SK-N-SH (cell line): Measurements from ENCODE around the gene CAMSAP1. TPM values are rescaled to one million over a fixed set of nuclear protein-coding genes. Genes with fewer than 3 reads are reported as not detected.

Experiments
- CTCF ChIA-PET: fragments of 300-600, 350-600 bp; formaldehyde crosslinking; extraction: SDS; loops from one replicate; lab custom pipeline; 2021; lab: Yijun Ruan, JAX
- POLR2A ChIA-PET: fragments of 350-600 bp; sonication (Branson Sonifier 250); formaldehyde crosslinking; extraction: SDS; loops from one replicate; lab custom pipeline; 2020; ENCODE audit warnings: antibody characterized with exemption, inconsistent platforms; lab: Yijun Ruan, JAX
- DNase-seq: peaks from one replicate; pipeline ENCODE4 v3.0.0; 2012
- H2AFZ ChIP-seq: fragments of 200-600 bp; sonication (generic); 2 replicates; pipeline ENCODE4 v1.8.1; 2016; ENCODE audit warnings: antibody characterized with exemption, mild to moderate bottlenecking, low read depth
- H3F3A ChIP-seq: fragments of 200-600 bp; sonication (generic); replicated peaks from 2 replicates; pipeline ENCODE3; 2016; ENCODE audit warnings: antibody characterized with exemption, mild to moderate bottlenecking; ENCODE audit not compliant: insufficient read depth
- H3K27ac ChIP-seq, 2 experiments: fragments of 200-500 bp in 1 of 2; fragments of 200-600 bp in 1 of 2; sonication (Bioruptor generic) in 1 of 2; sonication (generic), shearing (Covaris generic) in 1 of 2; 2 replicates each; pipeline versions ENCODE4 v1.5.1 to v1.6.1; 2014 to 2016; ENCODE audit warnings: low read depth in 2 of 2, inconsistent platforms in 1 of 2, low read length in 1 of 2, mild to moderate bottlenecking in 1 of 2, mixed read lengths in 1 of 2
- H3K27me3 ChIP-seq: fragments of 200-600 bp; sonication (generic), shearing (Covaris generic); 2 replicates; pipeline ENCODE4 v1.6.1; 2016; ENCODE audit warnings: mixed run types; ENCODE audit not compliant: insufficient read depth
- H3K36me3 ChIP-seq, 2 experiments: fragments of 200-500 bp in 1 of 2; fragments of 200-600 bp in 1 of 2; sonication (Bioruptor generic) in 1 of 2; sonication (generic) in 1 of 2; replicated peaks in 1 of 2; 2 replicates each; pipeline versions ENCODE3 to v1.5.1; 2014 to 2016; ENCODE audit warnings: low read length in 1 of 2, mild to moderate bottlenecking in 1 of 2; ENCODE audit not compliant: insufficient read depth in 2 of 2, control insufficient read depth in 1 of 2
- H3K4me1 ChIP-seq, 2 experiments: fragments of 200-500 bp in 1 of 2; fragments of 200-600 bp in 1 of 2; sonication (Bioruptor generic) in 1 of 2; sonication (generic), shearing (Covaris generic) in 1 of 2; 2 replicates each; pipeline versions ENCODE4 v1.5.1 to v1.6.1; 2014 to 2016; ENCODE audit warnings: low read depth in 1 of 2, low read length in 1 of 2, mixed run types in 1 of 2; ENCODE audit not compliant: insufficient read depth in 2 of 2, control insufficient read depth in 1 of 2
- H3K4me2 ChIP-seq: fragments of 200-600 bp; sonication (generic), shearing (Covaris generic); 2 replicates; pipeline ENCODE4 v1.6.1; 2017; ENCODE audit warnings: mixed run types
- H3K4me3 ChIP-seq, 2 experiments: fragments of 200-500 bp in 1 of 2; fragments of 200-600 bp in 1 of 2; sonication (Bioruptor generic) in 1 of 2; sonication (generic), shearing (Covaris generic) in 1 of 2; 2 replicates each; pipeline versions ENCODE4 v1.5.1 to v1.8.1; 2014 to 2016; ENCODE audit warnings: low read depth in 2 of 2, inconsistent platforms in 1 of 2, low read length in 1 of 2, mild to moderate bottlenecking in 1 of 2, mixed read lengths in 1 of 2, moderate library complexity in 1 of 2
- H3K79me2 ChIP-seq: fragments of 200-600 bp; sonication (generic); 2 replicates; pipeline ENCODE4 v1.8.1; 2017; ENCODE audit warnings: mild to moderate bottlenecking; ENCODE audit not compliant: insufficient read depth
- H3K9ac ChIP-seq: fragments of 200-600 bp; sonication (generic); 2 replicates; pipeline ENCODE4 v1.6.1; 2017; ENCODE audit warnings: mixed run types
- H3K9me2 ChIP-seq: fragments of 200-600 bp; sonication (generic); 2 replicates; pipeline ENCODE4 v1.6.1; 2017; ENCODE audit warnings: mixed run types
- H3K9me3 ChIP-seq: fragments of 200-600 bp; sonication (generic); 2 replicates; pipeline ENCODE4 v1.6.1; 2017; ENCODE audit warnings: mixed run types, mild to moderate bottlenecking, moderate library complexity
- H4K20me1 ChIP-seq: fragments of 200-600 bp; sonication (generic); 2 replicates; pipeline ENCODE4 v1.6.1; 2017; ENCODE audit warnings: mild to moderate bottlenecking, mixed run types; ENCODE audit not compliant: insufficient read depth
- EP300 ChIP-seq, 2 experiments: IDR thresholded peaks; 2 replicates each; pipeline versions ENCODE4 v1.4.0 to v1.6.1; 2012; ENCODE audit warnings: borderline replicate concordance in 1 of 2, low read depth in 1 of 2, low read length in 1 of 2
- FOSL2 ChIP-seq: IDR thresholded peaks from 2 replicates; pipeline ENCODE4 v1.4.0; 2012; ENCODE audit warnings: low read depth, mild to moderate bottlenecking, moderate library complexity, borderline replicate concordance
- FOXM1 ChIP-seq: IDR thresholded peaks from 2 replicates; pipeline ENCODE4 v1.4.0; 2012; ENCODE audit warnings: low read depth, mild to moderate bottlenecking
- MEF2A ChIP-seq: IDR thresholded peaks from 2 replicates; pipeline ENCODE4 v1.4.0; 2012; ENCODE audit warnings: low read depth, borderline replicate concordance
- NFIC ChIP-seq: IDR thresholded peaks from 2 replicates; pipeline ENCODE4 v1.4.0; 2012; ENCODE audit warnings: borderline replicate concordance
- RCOR1 ChIP-seq: fragments of 150-350 bp; IDR thresholded peaks from 2 replicates; pipeline ENCODE4 v1.6.1; 2017; ENCODE audit warnings: antibody characterized with exemption, low read length
- REST ChIP-seq: IDR thresholded peaks from 2 replicates; pipeline ENCODE4 v1.6.1; 2012; ENCODE audit warnings: mild to moderate bottlenecking, low read depth, low read length, moderate library complexity
- RFX5 ChIP-seq: IDR thresholded peaks from 2 replicates; pipeline ENCODE4 v1.6.1; 2012; ENCODE audit warnings: mild to moderate bottlenecking, improper control_type of control experiment, low read length
- TCF12 ChIP-seq: IDR thresholded peaks from 2 replicates; pipeline ENCODE4 v1.4.0; 2012
- USF1 ChIP-seq: IDR thresholded peaks from 2 replicates; pipeline ENCODE4 v1.4.0; 2012; ENCODE audit warnings: low read depth, borderline replicate concordance
- USF2 ChIP-seq: fragments of 150-350 bp; IDR thresholded peaks from 2 replicates; pipeline ENCODE4 v1.6.1; 2017; ENCODE audit warnings: antibody characterized with exemption, low read length, low read depth, borderline replicate concordance
- YY1 ChIP-seq: IDR thresholded peaks from 2 replicates; pipeline ENCODE4 v1.4.0; 2012; ENCODE audit warnings: low read depth, mild to moderate bottlenecking
- WGBS: methylation state at CpG from one replicate; pipeline ENCODE4 v1.1.6; 2017; ENCODE audit warnings: low lambda C conversion rate; 5-methylcytosine and 5-hydroxymethylcytosine counted together
- polyA plus RNA-seq, 3 experiments: library from polyadenylated mRNA; depleted of rRNA; stranded (reverse); fragments of >200 nt; gene quantifications; 2 replicates each; pipeline ENCODE4 v1.2.3, GENCODE V29; 2012

Gene CAMSAP1
- polyA plus RNA-seq, 1 of the 3 experiments (the other 2 are of a cell fraction) = 8.9 TPM

DNA sequence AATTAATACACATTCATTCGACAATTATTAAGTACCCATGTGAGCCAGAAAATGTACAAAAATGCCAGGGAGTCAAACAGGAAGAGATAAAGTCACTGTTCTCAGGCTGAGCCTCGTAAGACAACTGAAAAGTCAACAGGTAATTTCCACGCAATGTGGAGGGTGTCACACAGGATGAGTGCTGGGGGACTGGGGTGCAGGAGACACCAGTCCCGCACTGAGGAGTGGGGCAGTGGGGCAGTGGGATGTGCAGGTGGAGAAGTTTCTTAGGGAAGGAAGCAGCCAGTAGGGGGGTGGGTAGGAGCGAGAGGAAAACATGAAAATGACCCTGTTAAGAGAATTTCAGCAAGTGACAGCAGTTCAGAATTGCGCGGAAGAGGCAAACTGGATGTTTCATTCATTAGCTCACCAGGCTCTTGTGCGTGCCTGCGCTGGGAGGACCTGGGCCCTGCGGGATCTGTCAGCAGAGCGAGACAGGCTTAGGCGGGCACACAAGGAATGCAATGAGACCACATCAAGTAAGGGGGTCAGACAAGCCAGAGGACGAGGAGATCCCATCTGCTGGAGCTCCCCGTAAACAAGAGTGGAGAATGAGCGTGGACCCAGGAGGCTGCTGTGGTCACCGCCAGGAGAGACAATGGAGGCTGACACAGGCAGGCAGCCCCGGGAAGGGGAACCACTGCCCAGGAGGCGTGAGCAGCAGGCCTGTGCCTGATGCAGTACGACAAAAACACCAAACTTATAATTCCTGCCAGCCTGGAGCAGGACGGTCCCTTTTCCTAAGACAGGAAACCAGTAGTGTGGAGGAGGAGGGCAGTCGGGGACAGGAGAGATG lies 21.0 kb downstream of the CAMSAP1 start:
- peaks cover 0 to 5% of the 10 kb centered on the region in 2 experiments for H3K36me3 ChIP-seq
- WGBS = 95% methylated on average over 21 of the region's 21 CpGs
- peaks cover 99% of the 10 kb centered on the region for H4K20me1 ChIP-seq
- H3K4me2 ChIP-seq = 0 out of 2 replicates have a peak overlapping the region, but pooled peaks have one; percentile 53
- no peak overlapping the region for H2AFZ ChIP-seq
- no peaks in the 10 kb centered on the region for H3K9me3 ChIP-seq
- H3F3A ChIP-seq = no peaks in the 10 kb centered on the region
- H3K4me3 ChIP-seq = no peak overlapping the region
- TF ChIP-seq YY1 (no peak), TCF12 (no peak), USF2 (no peak), RCOR1 (no peak), NFIC (no peak), USF1 (no peak), FOXM1 (no peak), FOSL2 (no peak), REST (no peak), MEF2A (no peak), RFX5 (no peak), EP300 (IDR thresholded peaks at IDR 0.05; ENCODE audit: borderline replicate concordance in 1 of 2, low read depth in 1 of 2, low read length in 1 of 2) (no peak)
- H3K9me2 ChIP-seq = no peaks in the 10 kb centered on the region
- H3K79me2 ChIP-seq = peaks cover 100% of the 10 kb centered on the region
- H3K9ac ChIP-seq = no peak overlapping the region
- H3K4me1 ChIP-seq = peaks cover 26 to 90% of the 10 kb centered on the region in 2 experiments
- H3K27me3 ChIP-seq = no peaks in the 10 kb centered on the region
- ChIA-PET CTCF (interaction anchor here (1.1 to 2.2 kb wide), 3 partner anchors 13 to 283 kb away, joined by 4 to 5 read pairs (median 5); no protein-coding TSS in a partner anchor), POLR2A (no interaction called here)
- no peak for DNase-seq
- no peak overlapping the region for H3K27ac ChIP-seq
